Measurements from ENCODE around the gene FBXW12. TPM values are rescaled to one million over a fixed set of nuclear protein-coding genes. Genes with fewer than 3 reads are reported as not detected.

Gene FBXW12
- total and polyA plus RNA-seq, 2 experiments from 2014 or later, result 0.39 to 0.51 TPM

GRCh38 chr3:48425281-48425812 lies 53.3 kb downstream of the FBXW12 start:
- Histone ChIP-seq H3K4me1 (ENCODE audit: low read depth) (peaks cover 33% of the 10 kb centered on the region), H3K27me3 (no peaks in the 10 kb centered on the region), H3K27ac (peak overlapping the region; percentile 70), H3K4me3 (no peak overlapping the region), H3K36me3 (no peaks in the 10 kb centered on the region), H3K9me3 (ENCODE audit: low read depth) (no peaks in the 10 kb centered on the region)
- TF ChIP-seq CTCF (IDR thresholded peaks at IDR 0.05; ENCODE audit: low read depth, low read length), result no peak
- peak; percentile 26 to 46 for DNase-seq (ENCODE audit: low read depth in 1 of 2, low spot score in 1 of 2)

- no peaks in the 10 kb centered on the region for H3K36me3 ChIP-seq
- peak overlapping the region; percentile 70 for H3K27ac ChIP-seq
- no peak overlapping the region for H3K4me3 ChIP-seq
- peaks cover 33% of the 10 kb centered on the region for H3K4me1 ChIP-seq (ENCODE audit: low read depth)
- no peaks in the 10 kb centered on the region for H3K27me3 ChIP-seq
- DNase-seq (ENCODE audit: low read depth in 1 of 2, low spot score in 1 of 2), result no peak
- no peaks in the 10 kb centered on the region for H3K9me3 ChIP-seq (ENCODE audit: low read depth)
- TF ChIP-seq CTCF (IDR thresholded peaks at IDR 0.05; ENCODE audit: low read depth, low read length), result no peak
These were observed 54.4 kb downstream of the FBXW12 start for GRCh38 chr3:48426401-48426909.

GRCh38 chr3:48426944-48427629 lies 55.1 kb downstream of the FBXW12 start:
- Histone ChIP-seq H3K9me3 (ENCODE audit: low read depth) (no peaks in the 10 kb centered on the region), H3K27me3 (no peaks in the 10 kb centered on the region), H3K36me3 (no peaks in the 10 kb centered on the region), H3K4me3 (no peak overlapping the region), H3K27ac (peak overlapping the region; percentile 70), H3K4me1 (ENCODE audit: low read depth) (peaks cover 33% of the 10 kb centered on the region)
- no peak for DNase-seq (ENCODE audit: low read depth in 1 of 2, low spot score in 1 of 2)
- no peak for TF ChIP-seq CTCF (IDR thresholded peaks at IDR 0.05; ENCODE audit: low read depth, low read length)

GRCh38 chr3:48427630-48427962 lies 55.6 kb downstream of the FBXW12 start:
- H3K4me1 ChIP-seq (ENCODE audit: low read depth), result peaks cover 33% of the 10 kb centered on the region
- H3K36me3 ChIP-seq, result no peaks in the 10 kb centered on the region
- DNase-seq (ENCODE audit: low read depth in 1 of 2, low spot score in 1 of 2), result no peak
- no peak overlapping the region for H3K27ac ChIP-seq
- H3K27me3 ChIP-seq, result no peaks in the 10 kb centered on the region
- H3K4me3 ChIP-seq, result no peak overlapping the region
- H3K9me3 ChIP-seq (ENCODE audit: low read depth), result no peaks in the 10 kb centered on the region
- no peak for TF ChIP-seq CTCF (IDR thresholded peaks at IDR 0.05; ENCODE audit: low read depth, low read length)

- Histone ChIP-seq H3K36me3 (no peaks in the 10 kb centered on the region), H3K4me1 (ENCODE audit: low read depth) (peaks cover 33% of the 10 kb centered on the region), H3K27ac (no peak overlapping the region), H3K27me3 (no peaks in the 10 kb centered on the region), H3K9me3 (ENCODE audit: low read depth) (no peaks in the 10 kb centered on the region), H3K4me3 (peak overlapping the region; percentile 62)
- no peak for TF ChIP-seq CTCF (IDR thresholded peaks at IDR 0.05; ENCODE audit: low read depth, low read length)
- no peak for DNase-seq (ENCODE audit: low read depth in 1 of 2, low spot score in 1 of 2)
These were observed 56.1 kb downstream of the FBXW12 start for GRCh38 chr3:48428088-48428571.

All from cardiac muscle cell (in vitro differentiated cells and primary cell).